HepG2 (cell line): Measurements from ENCODE around the gene RASSF4. TPM values are rescaled to one million over a fixed set of nuclear protein-coding genes. Genes with fewer than 3 reads are reported as not detected.
A peak's percentile ranks its signal among the peaks of the same experiment; 100 is the strongest.

Source experiments
- ATF3 ChIP-seq: sonication (generic); formaldehyde crosslinking; IDR thresholded peaks from 2 replicates; pipeline ENCODE4 v1.4.0; 2020; ENCODE audit warnings: missing genetic modification reagents
- CAMTA2 ChIP-seq: sonication (generic); formaldehyde crosslinking; IDR thresholded peaks from 2 replicates; pipeline ENCODE4 v1.4.0; 2020; ENCODE audit warnings: mild to moderate bottlenecking, missing genetic modification reagents, borderline replicate concordance
- ELF3 ChIP-seq: IDR thresholded peaks from 2 replicates; pipeline ENCODE4 v1.6.1; 2016; ENCODE audit warnings: missing genetic modification reagents, missing compliant biosample characterization
- HMGXB3 ChIP-seq: sonication (generic); formaldehyde crosslinking; IDR thresholded peaks from 2 replicates; pipeline ENCODE4 v1.4.0; 2020; ENCODE audit warnings: missing genetic modification reagents, borderline replicate concordance
- HNRNPH1 ChIP-seq: fragments of 200-400 bp; formaldehyde crosslinking; optimal IDR thresholded peaks from 2 replicates; pipeline ENCODE3; 2017; ENCODE audit warnings: mild to moderate bottlenecking, low read depth, low read length
- KLF12 ChIP-seq: sonication (generic); formaldehyde crosslinking; IDR thresholded peaks from 2 replicates; pipeline ENCODE4 v1.4.0; 2020; ENCODE audit warnings: missing genetic modification reagents, borderline replicate concordance
- PLSCR1 ChIP-seq: sonication (generic); formaldehyde crosslinking; IDR thresholded peaks from 2 replicates; pipeline ENCODE4 v1.5.0; 2020; ENCODE audit warnings: missing genetic modification reagents, mild to moderate bottlenecking, borderline replicate concordance
- RFX3 ChIP-seq: IDR thresholded peaks from 2 replicates; pipeline ENCODE4 v1.6.1; 2016; ENCODE audit warnings: missing biosample characterization, missing genetic modification reagents
- SP2 ChIP-seq: sonication (generic); formaldehyde crosslinking; IDR thresholded peaks from 2 replicates; pipeline ENCODE4 v1.5.1; 2020; ENCODE audit warnings: mild to moderate bottlenecking, missing genetic modification reagents
- SP4 ChIP-seq: sonication (generic); formaldehyde crosslinking; IDR thresholded peaks from 2 replicates; pipeline ENCODE4 v1.8.1; 2023; ENCODE audit warnings: mild to moderate bottlenecking, missing genetic modification reagents
- ZBED4 ChIP-seq: sonication (generic); formaldehyde crosslinking; IDR thresholded peaks from 2 replicates; pipeline ENCODE4 v1.4.0; 2020; ENCODE audit warnings: missing genetic modification reagents, borderline replicate concordance
- ZFP36 ChIP-seq: fragments of 150-350 bp; IDR thresholded peaks from 2 replicates; pipeline ENCODE4 v1.6.1; 2018; ENCODE audit warnings: borderline replicate concordance, low read length, low read depth; ENCODE audit not compliant: partially characterized antibody
- ZFP37 ChIP-seq: sonication (generic); formaldehyde crosslinking; IDR thresholded peaks from 2 replicates; pipeline ENCODE4 v1.4.0; 2020; ENCODE audit warnings: missing genetic modification reagents, borderline replicate concordance
- ZNF230 ChIP-seq: sonication (generic); formaldehyde crosslinking; IDR thresholded peaks from 2 replicates; pipeline ENCODE4 v1.4.0; 2020; ENCODE audit warnings: mild to moderate bottlenecking, missing genetic modification reagents
- ZNF3 ChIP-seq: IDR thresholded peaks from 2 replicates; pipeline ENCODE4 v1.7.0; 2017; ENCODE audit warnings: inconsistent platforms
- ZNF343 ChIP-seq: sonication (generic); formaldehyde crosslinking; IDR thresholded peaks from 2 replicates; pipeline ENCODE4 v1.4.0; 2020; ENCODE audit warnings: mild to moderate bottlenecking, missing genetic modification reagents
- polyA plus RNA-seq, 8 experiments: library from polyadenylated mRNA; depleted of rRNA in 3 of 8; stranded (reverse) in 7 of 8; unstranded in 1 of 8; fragments of >200 nt; fragmentation: Illumina TruSeq in 4 of 8; extraction: Trizol in 4 of 8; gene quantifications; 2 replicates each; pipeline versions ENCODE4 v1.2.1 to v1.2.3, GENCODE V29; 2011 to 2016; ENCODE audit warnings: low read depth in 4 of 8, missing spikeins in 1 of 8, mixed read lengths in 1 of 8; ENCODE audit not compliant: insufficient read depth in 1 of 8
- total RNA-seq, 5 experiments: library from RNA; depleted of rRNA; stranded (reverse); fragments of >200 nt; fragmentation: Illumina TruSeq; extraction: Trizol; gene quantifications; 2 replicates each; pipeline ENCODE4 v1.2.3, GENCODE V29; 2016; ENCODE audit warnings: low read depth in 1 of 5
- TF ChIP-seq, protein P1 (sequence below): sonication (generic); formaldehyde crosslinking; IDR thresholded peaks from 2 replicates; pipeline ENCODE4 v1.4.0; 2020; ENCODE audit warnings: mild to moderate bottlenecking, low read depth, missing genetic modification reagents

RASSF4 gene
- total and polyA plus RNA-seq, 2 of the 13 experiments (the other 11 are each of a cell fraction or from before 2014, with no cell fraction given), result 34.0 to 51.7 TPM

- TF ChIP-seq ZFP36 (no peak), RFX3 (CRISPR knock-in tag) (no peak), ZNF343 (CRISPR knock-in tag) (no peak), ZNF230 (CRISPR knock-in tag) (0 out of 2 replicates have a peak, but pooled peaks have one; percentile 29), SP4 (CRISPR knock-in tag) (peak; percentile 92), ELF3 (peak; percentile 69; the same call in 1 of the 2 replicates), HNRNPH1 (no peak), HMGXB3 (CRISPR knock-in tag) (0 out of 2 replicates have a peak, but pooled peaks have one; percentile 48), KLF12 (CRISPR knock-in tag) (peak; percentile 91; the same call in 1 of the 2 replicates), ZNF3 (CRISPR knock-in tag) (no peak), ATF3 (CRISPR knock-in tag) (0 out of 2 replicates have a peak, but pooled peaks have one; percentile 57), ZFP37 (CRISPR knock-in tag) (no peak; the same call in 1 of the 2 replicates), ZBED4 (0 out of 2 replicates have a peak, but pooled peaks have one; percentile 28), SP2 (CRISPR knock-in tag) (peak; percentile 71), PLSCR1 (CRISPR knock-in tag) (no peak), CAMTA2 (CRISPR knock-in tag) (no peak)
- TF ChIP-seq, protein P1, sequence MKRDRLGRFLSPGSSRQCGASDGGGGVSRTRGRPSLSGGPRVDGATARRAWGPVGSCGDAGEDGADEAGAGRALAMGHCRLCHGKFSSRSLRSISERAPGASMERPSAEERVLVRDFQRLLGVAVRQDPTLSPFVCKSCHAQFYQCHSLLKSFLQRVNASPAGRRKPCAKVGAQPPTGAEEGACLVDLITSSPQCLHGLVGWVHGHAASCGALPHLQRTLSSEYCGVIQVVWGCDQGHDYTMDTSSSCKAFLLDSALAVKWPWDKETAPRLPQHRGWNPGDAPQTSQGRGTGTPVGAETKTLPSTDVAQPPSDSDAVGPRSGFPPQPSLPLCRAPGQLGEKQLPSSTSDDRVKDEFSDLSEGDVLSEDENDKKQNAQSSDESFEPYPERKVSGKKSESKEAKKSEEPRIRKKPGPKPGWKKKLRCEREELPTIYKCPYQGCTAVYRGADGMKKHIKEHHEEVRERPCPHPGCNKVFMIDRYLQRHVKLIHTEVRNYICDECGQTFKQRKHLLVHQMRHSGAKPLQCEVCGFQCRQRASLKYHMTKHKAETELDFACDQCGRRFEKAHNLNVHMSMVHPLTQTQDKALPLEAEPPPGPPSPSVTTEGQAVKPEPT (CRISPR knock-in tag), result peak; percentile 76; the same call in 1 of the 2 replicates
Observed at GRCh38 chr10:44959247-44960087, at the start of gene RASSF4 (continued).
